ENCODE data around the gene CCP110. TPM values are rescaled to one million over a fixed set of nuclear protein-coding genes. Genes with fewer than 3 reads are reported as not detected.

Gene CCP110
- total and polyA plus RNA-seq, 2 experiments from 2014 or later: 6.8 to 9.0 TPM

DNA sequence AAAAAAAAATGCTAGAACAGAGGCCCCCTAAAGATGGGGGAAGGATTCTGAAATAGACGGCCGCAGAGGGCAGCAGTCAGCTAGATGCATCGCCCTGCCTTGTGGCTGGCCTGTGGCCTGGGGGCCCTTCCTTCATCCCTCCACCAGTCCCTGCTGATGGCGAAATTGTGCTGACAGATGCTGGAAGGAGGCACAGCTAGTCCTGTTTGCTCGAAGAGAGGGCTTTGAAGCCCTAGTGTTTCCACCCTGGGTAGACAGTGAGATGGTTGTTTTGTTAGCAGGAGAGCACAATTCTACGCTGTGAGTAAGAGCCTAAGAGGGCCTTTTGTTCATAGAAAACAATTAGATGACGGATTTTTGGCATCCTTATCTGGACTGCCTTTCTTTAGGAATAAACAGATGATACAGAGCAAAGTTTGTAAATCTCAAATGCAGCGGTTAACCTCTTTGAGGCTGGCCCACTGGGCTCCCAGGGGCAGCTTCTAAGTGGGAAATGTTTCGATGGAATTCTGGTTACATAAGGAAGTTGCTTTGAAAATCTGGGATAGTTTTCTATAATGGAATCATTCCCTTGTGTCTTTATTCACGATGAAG is 54.7 kb downstream of the CCP110 start:
- Histone ChIP-seq H3K27ac (no peak overlapping the region), H2AFZ (no peak overlapping the region), H4K20me1 (ENCODE audit: insufficient read depth) (no peaks in the 10 kb centered on the region), H3K4me3 (no peak overlapping the region), H3K9me3 (ENCODE audit: low read depth) (no peaks in the 10 kb centered on the region), H3K36me3 (ENCODE audit: low read depth) (peaks cover 21% of the 10 kb centered on the region), H3K9ac (no peak overlapping the region), H3K79me2 (ENCODE audit: insufficient read depth) (no peaks in the 10 kb centered on the region), H3K4me1 (ENCODE audit: insufficient read depth) (no peaks in the 10 kb centered on the region), H3K27me3 (replicated peaks; ENCODE audit: insufficient read depth) (no peaks in the 10 kb centered on the region), H3K9me2 (ENCODE audit: insufficient read depth) (no peaks in the 10 kb centered on the region), H3F3A (ENCODE audit: insufficient read depth) (peaks cover 11% of the 10 kb centered on the region; the same call in 1 of the 2 replicates), H3K4me2 (ENCODE audit: unreplicated experiment) (no peak overlapping the region)
- peak; percentile 22 for DNase-seq
- in situ Hi-C loops (cut with MboI): no loop called here
- 63 to 66% methylated on average over 10 of the region's 10 CpGs for WGBS, 2 experiments (ENCODE audit: low coverage in 1 of 2, low lambda C conversion rate in 2 of 2, missing lambda C conversion rate in 2 of 2)
- TF ChIP-seq EZH2phosphoT487 (IDR thresholded peaks at IDR 0.05; ENCODE audit: insufficient read depth, low read depth): no peak
- no peak for TF ChIP-seq EZH2 (IDR thresholded peaks at IDR 0.05; ENCODE audit: insufficient read depth, poor library complexity, severe bottlenecking)

DNA sequence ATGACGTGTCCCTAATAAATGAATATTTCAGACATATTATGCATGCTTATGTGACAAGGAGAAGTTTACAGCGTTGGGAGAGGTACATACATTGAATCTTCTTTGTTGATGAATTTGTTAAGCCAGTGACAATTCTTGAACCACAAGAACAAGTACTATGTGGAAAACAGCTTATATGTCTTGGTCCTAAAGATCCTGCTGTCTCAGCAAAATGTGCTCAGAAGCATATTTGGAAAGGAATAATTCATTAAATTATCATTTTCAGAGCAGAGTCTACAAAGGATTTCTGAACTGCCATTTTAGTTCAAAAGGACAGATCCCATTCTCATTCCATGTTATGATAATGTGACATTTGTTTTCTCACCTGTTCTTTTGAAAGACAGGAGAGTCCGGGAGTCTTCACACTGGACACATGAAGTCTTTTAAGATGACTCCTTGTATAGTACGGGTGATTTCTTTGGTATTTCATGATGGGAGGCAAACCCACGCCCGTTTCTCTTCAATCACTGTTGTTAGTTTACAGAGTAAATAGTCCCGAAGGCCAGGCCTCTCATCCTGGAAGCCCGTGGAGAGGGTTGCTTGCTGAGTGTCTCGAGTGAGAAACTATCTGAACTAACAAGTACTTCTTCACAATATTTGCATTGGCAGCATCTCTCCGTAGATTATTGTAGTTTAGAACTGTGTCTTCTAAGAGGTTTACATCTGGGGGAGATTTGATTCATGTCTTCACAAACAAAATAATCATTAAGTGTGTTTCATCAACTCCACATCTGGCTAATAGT is 58.5 kb downstream of the CCP110 start:
- 75 to 77% methylated on average over 10 of the region's 10 CpGs for WGBS, 2 experiments (ENCODE audit: low coverage in 1 of 2, low lambda C conversion rate in 2 of 2, missing lambda C conversion rate in 2 of 2)
- H3K36me3 ChIP-seq (ENCODE audit: low read depth): peaks cover 11% of the 10 kb centered on the region; the same call in 1 of the 2 replicates
- H3K9me2 ChIP-seq (ENCODE audit: insufficient read depth): no peaks in the 10 kb centered on the region
- no peaks in the 10 kb centered on the region for H3K4me1 ChIP-seq (ENCODE audit: insufficient read depth)
- H3K9ac ChIP-seq: no peak overlapping the region
- in situ Hi-C loops (cut with MboI): no loop called here
- TF ChIP-seq EZH2 (IDR thresholded peaks at IDR 0.05; ENCODE audit: insufficient read depth, poor library complexity, severe bottlenecking): no peak
- no peak for TF ChIP-seq EZH2phosphoT487 (IDR thresholded peaks at IDR 0.05; ENCODE audit: insufficient read depth, low read depth)
- no peak overlapping the region for H3K27ac ChIP-seq
- no peaks in the 10 kb centered on the region for H3K79me2 ChIP-seq (ENCODE audit: insufficient read depth)
- no peak overlapping the region for H3K4me2 ChIP-seq (ENCODE audit: unreplicated experiment)
- H4K20me1 ChIP-seq (ENCODE audit: insufficient read depth): no peaks in the 10 kb centered on the region
- no peak for DNase-seq
- no peaks in the 10 kb centered on the region for H3K27me3 ChIP-seq (replicated peaks; ENCODE audit: insufficient read depth)
- H3F3A ChIP-seq (ENCODE audit: insufficient read depth): peaks cover 11% of the 10 kb centered on the region; the same call in 1 of the 2 replicates
- no peak overlapping the region for H2AFZ ChIP-seq
- H3K9me3 ChIP-seq (ENCODE audit: low read depth): no peaks in the 10 kb centered on the region
- H3K4me3 ChIP-seq: no peak overlapping the region

DNA sequence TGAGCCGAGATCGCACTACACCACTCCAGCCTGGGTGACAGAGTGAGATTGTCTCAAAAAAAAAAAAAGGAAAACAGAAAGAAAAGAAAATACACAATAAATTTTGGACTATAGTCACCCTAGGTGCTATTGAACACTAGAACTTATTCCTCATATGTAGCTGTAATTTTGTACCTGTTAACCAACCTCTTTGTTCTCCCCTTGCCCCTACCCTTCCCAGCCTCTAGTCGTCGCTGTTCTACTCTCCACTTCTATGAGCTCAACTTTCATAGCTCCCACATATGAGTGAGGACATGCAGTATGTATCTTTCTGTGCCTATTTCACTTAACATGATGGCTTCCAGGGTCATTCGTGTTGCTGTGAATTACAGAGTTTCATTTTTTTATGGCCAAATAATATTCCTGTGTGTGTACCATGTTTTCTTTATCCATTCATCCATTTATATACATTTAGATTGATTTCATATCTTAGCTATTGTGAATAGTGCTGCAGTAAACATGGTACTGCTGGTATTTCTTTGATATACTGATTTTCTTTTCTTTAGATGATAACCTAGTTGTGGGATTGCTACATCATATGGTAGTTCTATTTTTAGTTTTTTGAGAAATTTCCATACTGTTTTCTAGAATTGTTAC is 60.0 kb downstream of the CCP110 start:
- Histone ChIP-seq H3K27ac (no peak overlapping the region), H3K9ac (no peak overlapping the region), H4K20me1 (ENCODE audit: insufficient read depth) (no peaks in the 10 kb centered on the region), H3K9me2 (ENCODE audit: insufficient read depth) (no peaks in the 10 kb centered on the region), H3K9me3 (ENCODE audit: low read depth) (no peaks in the 10 kb centered on the region), H3K4me2 (ENCODE audit: unreplicated experiment) (no peak overlapping the region), H3F3A (ENCODE audit: insufficient read depth) (peaks cover 19% of the 10 kb centered on the region; the same call in 1 of the 2 replicates), H2AFZ (no peak overlapping the region), H3K4me3 (no peak overlapping the region), H3K79me2 (ENCODE audit: insufficient read depth) (no peaks in the 10 kb centered on the region), H3K27me3 (replicated peaks; ENCODE audit: insufficient read depth) (no peaks in the 10 kb centered on the region), H3K36me3 (ENCODE audit: low read depth) (peaks cover 11% of the 10 kb centered on the region; the same call in 1 of the 2 replicates), H3K4me1 (ENCODE audit: insufficient read depth) (peaks cover 6% of the 10 kb centered on the region)
- WGBS, 2 experiments (ENCODE audit: low coverage in 1 of 2, low lambda C conversion rate in 2 of 2, missing lambda C conversion rate in 2 of 2): 39 to 40% methylated on average over 5 of the region's 5 CpGs
- in situ Hi-C loops (cut with MboI): no loop called here
- TF ChIP-seq EZH2 (IDR thresholded peaks at IDR 0.05; ENCODE audit: insufficient read depth, poor library complexity, severe bottlenecking) (no peak), EZH2phosphoT487 (IDR thresholded peaks at IDR 0.05; ENCODE audit: insufficient read depth, low read depth) (no peak)
- DNase-seq: peak; percentile 77

DNA sequence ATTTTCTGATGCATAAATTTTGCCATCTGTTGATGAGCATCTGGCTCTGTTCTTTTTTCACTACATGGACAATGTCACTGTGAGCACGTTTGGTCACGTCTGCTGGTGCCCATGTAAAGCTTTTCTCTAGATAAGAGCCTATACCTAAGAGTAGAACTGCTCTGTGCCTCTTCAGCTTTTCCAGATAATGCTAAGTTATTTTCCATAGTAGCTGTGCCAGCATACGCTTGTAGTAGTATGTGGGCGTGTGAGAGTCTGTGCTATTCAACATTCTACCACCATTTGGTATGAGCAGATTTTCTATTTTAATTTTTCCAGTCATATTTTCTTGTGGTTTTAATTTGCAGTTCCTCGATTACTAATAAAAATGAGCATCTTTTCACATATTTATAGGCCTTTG is 64.9 kb downstream of the CCP110 start:
- peak overlapping the region; percentile 94 for H3K27ac ChIP-seq
- 0 out of 2 replicates have a peak, but pooled peaks cover 3% of the 10 kb centered on the region for H3K36me3 ChIP-seq (ENCODE audit: low read depth)
- no peaks in the 10 kb centered on the region for H3K79me2 ChIP-seq (ENCODE audit: insufficient read depth)
- H3K9me2 ChIP-seq (ENCODE audit: insufficient read depth): no peaks in the 10 kb centered on the region
- no peaks in the 10 kb centered on the region for H4K20me1 ChIP-seq (ENCODE audit: insufficient read depth)
- peak; percentile 79 for DNase-seq
- TF ChIP-seq EZH2phosphoT487 (IDR thresholded peaks at IDR 0.05; ENCODE audit: insufficient read depth, low read depth) (no peak), EZH2 (IDR thresholded peaks at IDR 0.05; ENCODE audit: insufficient read depth, poor library complexity, severe bottlenecking) (no peak)
- peaks cover 23% of the 10 kb centered on the region for H3F3A ChIP-seq (ENCODE audit: insufficient read depth)
- no peaks in the 10 kb centered on the region for H3K9me3 ChIP-seq (ENCODE audit: low read depth)
- no peak overlapping the region for H3K4me3 ChIP-seq
- WGBS, 2 experiments (ENCODE audit: low coverage in 1 of 2, low lambda C conversion rate in 2 of 2, missing lambda C conversion rate in 2 of 2): 59 to 72% methylated on average over 5 of the region's 5 CpGs
- H3K4me1 ChIP-seq (ENCODE audit: insufficient read depth): peaks cover 23% of the 10 kb centered on the region
- H2AFZ ChIP-seq: no peak overlapping the region
- H3K27me3 ChIP-seq (replicated peaks; ENCODE audit: insufficient read depth): no peaks in the 10 kb centered on the region
- H3K9ac ChIP-seq: peak overlapping the region; percentile 81
- in situ Hi-C loops (cut with MboI): no loop called here
- peak overlapping the region; percentile 31 for H3K4me2 ChIP-seq (ENCODE audit: unreplicated experiment)
